ENCODE data around the gene ACAT1. TPM values are rescaled to one million over a fixed set of nuclear protein-coding genes. Genes with fewer than 3 reads are reported as not detected.
A peak's percentile ranks its signal among the peaks of the same experiment; 100 is the strongest.

ACAT1 gene
- total RNA-seq (10 to 100 TPM; 13.8 to 18.5 TPM), total RNA-seq (10.5 to 100 (median 24.4) reads per million in 172 experiments)
- polyA plus RNA-seq (2013, experiment 1 of 2): 28.5 TPM
- polyA plus RNA-seq (2013, experiment 2 of 2): 32.0 TPM

- peaks cover 3% of the 10 kb centered on the region for H3K36me3 Mint-ChIP-seq (ENCODE audit: low read depth)
- DNase-seq (peak; percentile 91 to 98 (median 96)), ATAC-seq (ENCODE audit: poor library complexity) (peak; percentile 98)
- no peak for TF ChIP-seq CTCF (IDR thresholded peaks at IDR 0.05)
- H3K36me3 ChIP-seq (ENCODE audit: insufficient read depth, low read length): no peaks in the 10 kb centered on the region
- H3K27me3 ChIP-seq (ENCODE audit: control insufficient read depth in 1 of 2, insufficient read depth in 2 of 2, low read length in 2 of 2): no peaks in the 10 kb centered on the region
- ChIA-PET POLR2A (interaction anchor here (0.9 to 1.4 kb wide), 5 partner anchors 23 to 118 kb away, joined by 3 to 5 read pairs (median 3); partner anchors contain the start of genes ATM, CUL5 and NPAT), CTCF (interaction anchor here (1.6 kb wide), 1 partner anchor 113 kb away, joined by 3 read pairs; the partner anchor contains the start of gene CUL5)
- H3K4me1 Mint-ChIP-seq (ENCODE audit: low read depth): peaks cover 42% of the 10 kb centered on the region
- H3K4me3 ChIP-seq (ENCODE audit: low read length): peak within 1 kb of the TSS; percentile 84
- peaks cover 0 to 3% of the 10 kb centered on the region in 2 experiments for H3K9me3 ChIP-seq (ENCODE audit: control insufficient read depth in 1 of 2, insufficient read depth in 1 of 2, low read length in 2 of 2)
- peak within 1 kb of the TSS; percentile 89 for H3K4me3 Mint-ChIP-seq
- no peaks in the 10 kb centered on the region for H3K27me3 Mint-ChIP-seq
- H3K4me1 ChIP-seq (ENCODE audit: insufficient read depth, low read length): peaks cover 40% of the 10 kb centered on the region
- H3K27ac Mint-ChIP-seq: peak within 1 kb of the TSS; percentile 53
- H3K27ac ChIP-seq (ENCODE audit: low read depth in 1 of 2, low read length in 2 of 2): peak within 1 kb of the TSS in 1 of 2 donors; percentile 46
- intact Hi-C loops (cut with DNase I, micrococcal nuclease): loop anchor here in 1 of 2 experiments (2.0 to 10.0 kb wide), 4 partner anchors 101 to 471 kb away; partner anchors contain the start of genes ATM, C11orf65, EXPH5 and NPAT
- no peaks in the 10 kb centered on the region for H3K9me3 Mint-ChIP-seq
These were observed at the start of gene ACAT1 for GRCh38 chr11:108121274-108122155. TSS of gene ACAT1 (plus strand) at chr11:108121567. CDS start at chr11:108121607, 40 bp downstream.

- ChIA-PET CTCF (no interaction called here), POLR2A (no interaction called here)
- Mint-ChIP-seq H3K27ac (no peak overlapping the region), H3K4me3 (no peak overlapping the region), H3K4me1 (ENCODE audit: low read depth) (no peaks in the 10 kb centered on the region), H3K27me3 (no peaks in the 10 kb centered on the region), H3K9me3 (no peaks in the 10 kb centered on the region), H3K36me3 (ENCODE audit: low read depth) (peaks cover 83% of the 10 kb centered on the region)
- Histone ChIP-seq H3K27ac (ENCODE audit: low read depth in 1 of 2, low read length in 2 of 2) (no peak overlapping the region), H3K36me3 (ENCODE audit: insufficient read depth, low read length) (peaks cover 46% of the 10 kb centered on the region), H3K9me3 (ENCODE audit: control insufficient read depth in 1 of 2, insufficient read depth in 1 of 2, low read length in 2 of 2) (no peaks in the 10 kb centered on the region), H3K4me1 (ENCODE audit: insufficient read depth, low read length) (no peaks in the 10 kb centered on the region), H3K4me3 (ENCODE audit: low read length) (no peak overlapping the region), H3K27me3 (ENCODE audit: control insufficient read depth in 1 of 2, insufficient read depth in 2 of 2, low read length in 2 of 2) (no peaks in the 10 kb centered on the region)
- intact Hi-C loops (cut with DNase I, micrococcal nuclease): no loop called here
- no peak for TF ChIP-seq CTCF (IDR thresholded peaks at IDR 0.05)
- DNase-seq (no peak), ATAC-seq (ENCODE audit: poor library complexity) (no peak)
These were observed 36.6 kb upstream of the ACAT1 start for GRCh38 chr11:108084811-108085210.

GRCh38 chr11:108085672-108086071 lies 35.7 kb upstream of the ACAT1 start:
- intact Hi-C loops (cut with DNase I, micrococcal nuclease): no loop called here
- POLR2A ChIA-PET: no interaction called here
- Mint-ChIP-seq H3K4me3 (no peak overlapping the region), H3K36me3 (ENCODE audit: low read depth) (peaks cover 76% of the 10 kb centered on the region), H3K9me3 (no peaks in the 10 kb centered on the region), H3K4me1 (ENCODE audit: low read depth) (no peaks in the 10 kb centered on the region), H3K27me3 (no peaks in the 10 kb centered on the region), H3K27ac (no peak overlapping the region)
- ATAC-seq (ENCODE audit: poor library complexity) (no peak), DNase-seq (no peak)
- Histone ChIP-seq H3K27me3 (ENCODE audit: control insufficient read depth in 1 of 2, insufficient read depth in 2 of 2, low read length in 2 of 2) (no peaks in the 10 kb centered on the region), H3K9me3 (ENCODE audit: control insufficient read depth in 1 of 2, insufficient read depth in 1 of 2, low read length in 2 of 2) (no peaks in the 10 kb centered on the region), H3K4me3 (ENCODE audit: low read length) (no peak overlapping the region), H3K36me3 (ENCODE audit: insufficient read depth, low read length) (peaks cover 51% of the 10 kb centered on the region), H3K27ac (ENCODE audit: low read depth in 1 of 2, low read length in 2 of 2) (no peak overlapping the region), H3K4me1 (ENCODE audit: insufficient read depth, low read length) (no peaks in the 10 kb centered on the region)
- CTCF ChIA-PET: no interaction called here
- no peak for TF ChIP-seq CTCF (IDR thresholded peaks at IDR 0.05)

Data from CD4-positive, alpha-beta T cell (primary cell).